ENCODE data around the gene GRK1. TPM values are rescaled to one million over a fixed set of nuclear protein-coding genes. Genes with fewer than 3 reads are reported as not detected.

Gene GRK1
- total RNA-seq, 1 experiment from 2014 or later: not detected

GRCh38 chr13:113632706-113633484 is 34.1 kb upstream of the GRK1 start:
- no peak for DNase-seq (ENCODE audit: low read depth)

GRCh38 chr13:113633485-113633873 is 33.5 kb upstream of the GRK1 start:
- no peak for DNase-seq (ENCODE audit: low read depth)

DNA sequence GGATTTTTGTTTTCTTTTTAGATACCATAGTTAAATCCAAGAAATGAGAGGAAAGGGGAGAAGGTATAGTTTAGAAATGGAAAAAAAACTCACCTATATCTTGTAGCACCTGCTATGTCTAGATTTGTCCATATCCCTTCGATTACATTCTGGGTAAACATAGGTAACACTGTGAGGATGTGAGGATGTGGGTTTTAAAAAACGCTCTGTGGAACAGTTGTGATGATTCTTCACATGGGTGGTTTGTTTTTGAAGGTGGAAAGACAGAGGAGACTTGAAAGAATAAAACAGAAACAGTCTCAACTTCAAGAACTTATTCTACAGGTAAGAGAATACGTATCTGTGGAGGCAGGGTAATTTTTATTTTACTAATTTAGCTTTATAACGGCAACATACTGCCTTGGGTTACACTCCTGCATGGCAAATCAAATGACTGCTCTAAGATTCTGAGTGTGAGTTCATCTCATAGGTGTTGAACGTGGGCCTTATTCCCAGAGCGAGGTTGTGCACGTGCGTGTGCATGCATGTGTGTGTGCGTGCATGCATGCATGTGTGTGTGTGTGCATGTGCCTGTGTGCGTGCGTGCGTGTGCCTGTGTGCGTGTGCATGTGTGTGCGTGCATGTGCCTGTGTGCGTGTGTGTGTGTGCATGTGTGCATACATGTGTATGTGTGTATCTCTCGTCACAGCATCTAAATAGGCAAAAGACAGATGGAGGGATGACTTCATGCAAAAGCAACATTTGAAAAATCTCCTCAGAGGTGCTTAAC is 32.6 kb upstream of the GRK1 start:
- DNase-seq (ENCODE audit: low read depth): no peak

DNA sequence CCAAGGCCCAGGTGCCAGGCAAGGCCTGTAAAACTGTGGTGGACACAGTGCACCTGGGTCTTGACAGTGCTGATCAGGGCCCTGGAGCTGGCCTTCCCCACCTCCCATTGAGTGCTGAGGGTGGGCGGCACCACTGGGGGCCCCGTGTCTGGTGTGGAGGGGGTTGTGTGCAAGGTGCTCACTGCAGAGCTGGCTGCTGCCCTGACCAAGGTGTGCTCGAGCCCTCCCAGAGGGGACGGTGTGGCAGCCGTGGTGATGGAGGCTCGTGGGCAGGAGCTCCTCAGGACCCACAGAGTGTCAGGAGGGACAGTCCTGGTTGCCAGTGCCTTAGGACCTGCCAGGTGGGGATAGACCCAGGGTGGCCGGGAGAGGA is 32.0 kb upstream of the GRK1 start:
- no peak for DNase-seq (ENCODE audit: low read depth)

GRCh38 chr13:113635709-113636108 is 31.3 kb upstream of the GRK1 start:
- no peak for DNase-seq (ENCODE audit: low read depth)

DNA sequence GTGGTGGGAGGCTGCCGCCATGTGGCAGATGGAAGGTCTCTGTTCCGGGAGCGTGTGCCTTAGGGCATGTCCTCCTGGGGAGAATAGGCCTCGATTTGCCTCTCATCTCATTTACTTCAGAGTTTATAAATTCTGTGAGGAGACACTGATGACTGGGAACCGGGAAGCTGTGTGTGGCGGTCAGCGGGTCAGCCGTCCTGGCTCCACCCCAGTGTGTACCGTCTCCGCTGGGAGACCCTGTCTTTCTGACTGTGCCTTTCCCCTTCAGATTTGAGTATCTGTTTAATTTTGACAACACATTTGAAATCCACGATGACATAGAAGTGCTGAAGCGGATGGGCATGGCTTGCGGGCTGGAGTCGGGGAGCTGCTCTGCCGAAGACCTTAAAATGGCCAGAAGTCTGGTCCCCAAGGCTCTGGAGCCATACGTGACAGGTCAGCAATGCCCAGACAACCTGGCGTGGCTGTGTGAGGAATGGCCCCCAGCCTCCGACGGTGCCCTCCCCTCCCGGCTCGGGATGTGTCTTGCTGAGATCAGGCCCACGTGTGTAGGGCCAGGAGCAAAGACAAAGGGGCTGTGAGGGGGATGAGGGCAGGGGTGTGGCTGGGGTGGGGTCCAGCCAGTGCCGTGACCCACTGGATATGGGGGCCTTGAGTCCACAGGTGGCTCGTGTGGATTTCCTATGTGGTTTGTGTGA is 30.6 kb upstream of the GRK1 start:
- DNase-seq (ENCODE audit: low read depth): no peak

DNA sequence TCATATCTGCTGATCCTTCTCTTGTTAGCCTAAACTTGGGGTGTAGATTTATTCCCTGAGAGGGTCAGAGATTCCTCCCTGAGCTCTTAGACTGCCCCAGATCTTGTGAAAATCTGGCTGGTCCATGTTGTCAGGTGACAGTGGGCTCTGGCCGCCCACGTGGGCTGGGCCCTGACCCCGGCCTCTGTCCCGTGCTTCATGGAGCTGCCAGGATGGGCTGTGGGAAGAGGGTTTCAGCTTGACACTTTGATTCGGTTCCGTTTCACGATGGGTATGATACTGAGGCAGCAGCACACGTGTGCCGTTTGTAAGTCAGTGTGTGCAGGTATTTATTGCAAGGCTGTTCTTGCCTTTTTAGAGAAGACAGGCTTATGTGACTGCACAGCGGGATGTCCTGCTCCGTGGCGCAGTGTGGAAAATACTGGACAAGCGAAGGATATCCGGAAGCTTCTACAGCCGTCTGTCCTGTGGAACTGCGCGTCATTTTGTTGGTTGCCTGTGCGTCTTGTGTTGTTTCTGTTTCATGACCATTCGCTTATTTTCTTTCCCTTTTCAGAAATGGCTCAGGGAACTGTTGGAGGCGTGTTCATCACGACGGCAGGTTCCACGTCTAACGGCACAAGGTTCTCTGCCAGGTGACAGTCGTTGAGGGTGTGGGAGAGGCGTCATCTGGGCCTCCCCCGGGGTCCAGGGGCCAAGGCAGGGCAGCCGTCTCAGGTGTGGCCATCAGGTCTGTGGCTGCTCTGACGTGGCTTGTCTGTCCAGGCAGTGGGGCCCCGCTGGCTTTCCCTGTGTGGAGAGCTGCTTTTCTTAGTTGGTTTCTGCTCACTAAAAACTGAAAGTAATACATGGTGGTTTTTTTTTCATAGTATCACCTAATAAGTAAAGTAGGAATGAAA is 29.5 kb upstream of the GRK1 start:
- DNase-seq (ENCODE audit: low read depth): no peak

DNA sequence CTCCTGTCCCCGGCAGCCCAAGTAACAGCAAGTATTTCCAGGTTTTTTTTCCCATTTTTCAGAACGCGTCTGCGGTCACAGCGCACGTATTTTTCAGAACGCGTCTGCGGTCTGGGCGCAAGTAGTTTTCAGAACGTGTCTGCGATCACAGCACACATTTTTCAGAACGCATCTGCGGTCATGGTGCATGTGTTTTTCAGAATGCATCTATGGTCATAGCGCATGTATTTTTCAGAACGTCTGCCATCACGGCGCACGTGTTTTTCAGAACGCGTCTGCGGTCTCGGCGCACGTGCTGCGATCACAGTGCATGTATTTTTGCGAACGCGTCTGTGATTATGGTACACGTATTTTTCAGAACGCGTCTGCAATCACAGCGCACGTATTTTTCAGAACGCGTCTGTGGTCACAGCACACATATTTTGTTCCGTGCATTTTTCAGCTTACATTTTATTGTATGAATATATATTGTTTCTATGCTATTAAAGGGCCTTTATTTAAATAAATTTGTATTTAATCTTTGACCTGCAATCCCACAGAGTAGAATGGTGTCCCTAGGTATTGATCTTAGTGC is 28.8 kb upstream of the GRK1 start:
- no peak for DNase-seq (ENCODE audit: low read depth)

- DNase-seq (ENCODE audit: low read depth): no peak
Observed at GRCh38 chr13:113638806-113639205, 28.2 kb upstream of the GRK1 start.

DNA sequence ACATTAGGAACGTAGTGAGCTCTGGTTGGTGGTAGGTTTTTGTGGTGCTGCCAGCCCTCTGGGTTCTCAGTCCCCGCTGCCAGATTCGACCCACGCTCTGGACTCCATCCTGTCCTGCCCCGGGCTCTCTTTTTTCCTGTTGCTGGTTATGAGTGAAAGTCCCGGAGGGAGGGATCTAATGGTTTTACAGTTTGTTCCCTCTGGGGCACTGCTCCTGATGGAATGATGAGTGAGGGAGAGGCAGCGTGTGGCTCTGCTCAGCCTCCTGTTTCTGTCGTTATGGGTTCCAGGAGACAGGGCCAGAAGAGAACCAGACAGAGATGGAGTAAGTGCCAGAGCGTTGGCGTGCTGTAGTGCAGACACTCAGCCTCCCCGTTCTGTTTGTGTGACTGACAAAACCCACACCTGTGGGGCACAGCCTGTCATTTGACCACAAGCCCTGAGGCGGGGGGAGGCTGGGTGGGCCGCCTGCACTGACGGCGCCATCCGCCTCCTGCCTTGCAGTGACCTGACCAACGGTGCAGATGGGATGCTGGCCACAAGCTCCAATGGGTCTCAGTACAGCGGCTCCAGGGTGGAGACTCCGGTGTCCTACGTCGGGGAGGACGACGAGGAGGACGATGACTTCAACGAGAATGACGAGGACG is 27.3 kb upstream of the GRK1 start:
- no peak for DNase-seq (ENCODE audit: low read depth)

- DNase-seq (ENCODE audit: low read depth): no peak
Observed at GRCh38 chr13:113641426-113641825, 25.6 kb upstream of the GRK1 start.

DNA sequence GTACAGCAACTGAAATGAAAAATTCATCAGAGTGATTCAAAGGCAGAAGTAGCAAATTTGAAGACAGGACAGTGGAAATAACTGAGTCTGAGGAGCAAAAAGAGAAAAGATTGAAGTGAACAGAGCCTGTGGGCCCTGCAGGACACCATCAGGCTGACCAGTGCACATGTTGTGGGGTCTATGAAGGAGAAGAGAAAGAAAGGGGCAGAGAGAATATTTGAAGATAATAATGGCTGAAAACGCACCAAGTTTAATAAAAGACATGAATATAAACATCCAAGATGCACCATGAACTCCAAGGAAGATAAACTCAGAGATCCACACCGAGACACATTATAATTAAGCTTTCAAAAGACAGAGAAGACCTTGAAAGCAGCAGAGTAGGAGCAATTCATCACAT is 24.5 kb upstream of the GRK1 start:
- no peak for DNase-seq (ENCODE audit: low read depth)

- DNase-seq (ENCODE audit: low read depth): peak; percentile 17
Observed at GRCh38 chr13:113643593-113643992, 23.4 kb upstream of the GRK1 start.

DNA sequence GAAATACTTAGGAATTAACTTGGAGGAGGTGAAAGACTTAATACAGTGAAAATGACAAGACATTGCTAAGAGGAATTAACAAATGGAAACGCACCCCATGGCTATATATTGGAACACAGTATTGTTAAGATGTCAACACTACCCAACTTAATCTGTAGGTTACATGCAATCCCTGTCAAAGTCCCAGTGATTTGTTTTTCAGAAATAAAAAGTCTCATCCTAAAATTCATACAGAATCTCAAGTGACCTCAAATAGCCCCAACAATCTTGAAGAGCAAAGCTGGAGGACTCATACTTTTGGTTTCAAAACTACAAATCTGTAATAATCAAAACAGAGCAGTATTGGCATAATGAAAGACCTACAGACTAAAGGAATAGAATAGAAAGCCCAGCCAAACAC is 22.2 kb upstream of the GRK1 start:
- DNase-seq (ENCODE audit: low read depth): no peak

- DNase-seq (ENCODE audit: low read depth): no peak
Observed at GRCh38 chr13:113645329-113645728, 21.7 kb upstream of the GRK1 start.

- no peak for DNase-seq (ENCODE audit: low read depth)
Observed at GRCh38 chr13:113646376-113646775, 20.6 kb upstream of the GRK1 start.

DNA sequence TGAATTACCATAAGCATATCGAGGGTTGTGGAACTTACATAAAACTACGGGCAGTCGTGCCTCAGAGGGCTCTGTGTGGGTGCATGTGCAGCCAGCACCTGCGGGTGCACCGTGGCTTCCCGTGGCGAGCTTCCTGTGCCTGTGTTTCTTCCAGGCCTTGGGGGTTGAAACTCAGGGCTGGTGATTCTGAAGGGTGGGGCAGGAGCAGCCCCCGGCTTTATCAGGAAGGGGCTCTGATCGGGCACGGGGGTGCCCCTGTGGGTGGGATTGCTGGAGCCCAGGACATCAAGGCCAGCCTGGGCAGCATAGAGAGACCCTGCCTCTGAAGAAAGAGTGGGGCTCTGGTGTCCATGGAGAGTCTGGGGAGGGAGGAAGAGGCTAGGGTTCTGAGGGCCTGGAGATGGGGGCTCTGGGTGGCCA is 20.1 kb upstream of the GRK1 start:
- DNase-seq (ENCODE audit: low read depth): no peak

GRCh38 chr13:113647351-113648215 is 19.4 kb upstream of the GRK1 start:
- DNase-seq (ENCODE audit: low read depth): peak; percentile 80

DNA sequence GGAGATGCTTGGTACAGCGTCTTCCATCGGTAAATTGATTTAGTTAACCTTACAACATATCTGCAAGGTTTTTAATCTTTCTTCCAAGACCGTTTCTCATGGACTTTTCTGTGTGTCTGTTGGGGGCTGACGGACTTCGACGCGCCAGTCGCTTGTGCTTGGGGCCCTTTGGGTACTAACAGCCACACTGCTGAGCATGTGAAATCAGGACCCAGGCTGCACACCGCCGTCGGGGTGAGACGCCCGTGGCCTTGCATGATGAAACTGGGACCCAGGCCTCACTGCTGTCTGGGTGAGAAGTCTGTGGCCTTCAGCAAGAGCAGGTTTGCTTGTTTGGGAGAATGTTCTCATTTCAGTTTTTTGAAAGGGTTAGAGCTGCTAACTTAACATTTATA is 18.8 kb upstream of the GRK1 start:
- no peak for DNase-seq (ENCODE audit: low read depth)

GRCh38 chr13:113649212-113649611 is 17.8 kb upstream of the GRK1 start:
- DNase-seq (ENCODE audit: low read depth): no peak

Data from Daoy (cell line).